Cardiac muscle cell (in vitro differentiated cells and primary cell): ENCODE measurements around the gene OAT. TPM values are rescaled to one million over a fixed set of nuclear protein-coding genes. Genes with fewer than 3 reads are reported as not detected.
A peak's percentile ranks its signal among the peaks of the same experiment; 100 is the strongest.

Experiments used
- DNase-seq, 2 donors: peaks; one replicate each; pipeline versions ENCODE4 v3.0.0 to v3.0.0-alpha.2; 2010 to 2017; ENCODE audit warnings: low read depth in 1 of 2, low spot score in 1 of 2
- H3K27ac ChIP-seq: fragments of 200-600 bp; sonication (generic); 2 replicates; pipeline ENCODE4 v1.5.1; 2016
- H3K27me3 ChIP-seq: fragments of 200-600 bp; sonication (generic); 2 replicates; pipeline ENCODE4 v1.6.0; 2016; ENCODE audit warnings: control low read depth
- H3K36me3 ChIP-seq: fragments of 200-600 bp; sonication (generic); 2 replicates; pipeline ENCODE4 v1.5.1; 2016; ENCODE audit warnings: control low read depth
- H3K4me1 ChIP-seq: fragments of 200-600 bp; sonication (generic); 2 replicates; pipeline ENCODE4 v1.8.1; 2017; ENCODE audit warnings: low read depth, mild to moderate bottlenecking, mixed run types
- H3K4me3 ChIP-seq: fragments of 200-600 bp; sonication (generic); 2 replicates; pipeline ENCODE4 v1.5.1; 2016; ENCODE audit warnings: mild to moderate bottlenecking
- H3K9me3 ChIP-seq: fragments of 200-600 bp; sonication (generic); 2 replicates; pipeline ENCODE4 v1.5.1; 2017; ENCODE audit warnings: low read depth, mild to moderate bottlenecking, control low read depth
- CTCF ChIP-seq: IDR thresholded peaks from 2 replicates; pipeline ENCODE4 v1.5.1; 2012; ENCODE audit warnings: low read depth, mild to moderate bottlenecking, low read length
- polyA plus RNA-seq: library from polyadenylated mRNA; unstranded; fragments of >200 nt; fragmentation: Nextera tagmentation; extraction: Ambion mirVana; gene quantifications from 2 replicates; pipeline ENCODE4 v1.2.1, GENCODE V29; 2016
- total RNA-seq: library from RNA; depleted of rRNA; stranded (reverse); fragments of >200 nt; gene quantifications from 2 replicates; pipeline ENCODE4 v1.2.3, GENCODE V29; 2016

The OAT gene
- total and polyA plus RNA-seq, 2 experiments from 2014 or later: 22.2 to 46.7 TPM

- H3K36me3 ChIP-seq: no peaks in the 10 kb centered on the region
- H3K4me3 ChIP-seq: no peak overlapping the region
- peaks cover 25% of the 10 kb centered on the region for H3K4me1 ChIP-seq
- H3K9me3 ChIP-seq: no peaks in the 10 kb centered on the region
- no peaks in the 10 kb centered on the region for H3K27me3 ChIP-seq
- DNase-seq: peak in 1 of 2 donors; percentile 46
- peak overlapping the region; percentile 77 for H3K27ac ChIP-seq
- no peak for TF ChIP-seq CTCF
Measured at GRCh38 chr10:124464028-124464965, 45.6 kb upstream of the OAT start.

- no peaks in the 10 kb centered on the region for H3K36me3 ChIP-seq
- TF ChIP-seq CTCF: no peak
- H3K27ac ChIP-seq: no peak overlapping the region
- peak overlapping the region; percentile 91 for H3K4me3 ChIP-seq
- no peaks in the 10 kb centered on the region for H3K27me3 ChIP-seq
- H3K4me1 ChIP-seq: peaks cover 25% of the 10 kb centered on the region
- no peaks in the 10 kb centered on the region for H3K9me3 ChIP-seq
- DNase-seq: no peak
Measured at GRCh38 chr10:124462348-124462695, 43.6 kb upstream of the OAT start.

- Histone ChIP-seq H3K27me3 (no peaks in the 10 kb centered on the region), H3K27ac (peak within 1 kb of the TSS; percentile 86), H3K36me3 (no peaks in the 10 kb centered on the region), H3K4me1 (peaks cover 25% of the 10 kb centered on the region), H3K9me3 (no peaks in the 10 kb centered on the region), H3K4me3 (peak within 1 kb of the TSS; percentile 91)
- TF ChIP-seq CTCF: peak; percentile 2
- DNase-seq: peak; percentile 84 to 86
Measured at GRCh38 chr10:124461642-124462347, 43.1 kb upstream of the OAT start, which contains the start of gene LHPP. LHPP (plus strand) TSS chr10:124461823; CDS start chr10:124461863, 40 bp downstream.

GRCh38 chr10:124460144-124460543 lies 41.4 kb upstream of the OAT start:
- H3K4me1 ChIP-seq: peaks cover 13% of the 10 kb centered on the region
- no peaks in the 10 kb centered on the region for H3K36me3 ChIP-seq
- peaks cover 7% of the 10 kb centered on the region for H3K27me3 ChIP-seq
- no peak for DNase-seq
- TF ChIP-seq CTCF: no peak
- H3K9me3 ChIP-seq: no peaks in the 10 kb centered on the region
- H3K4me3 ChIP-seq: no peak overlapping the region
- no peak overlapping the region for H3K27ac ChIP-seq

- Histone ChIP-seq H3K4me3 (no peak overlapping the region), H3K9me3 (no peaks in the 10 kb centered on the region), H3K27me3 (peaks cover 15% of the 10 kb centered on the region), H3K4me1 (peaks cover 6% of the 10 kb centered on the region), H3K27ac (no peak overlapping the region), H3K36me3 (no peaks in the 10 kb centered on the region)
- DNase-seq: no peak
- no peak for TF ChIP-seq CTCF
Measured at GRCh38 chr10:124459395-124459794, 40.7 kb upstream of the OAT start.
